Measurements from ENCODE around the gene IL22RA1. TPM values are rescaled to one million over a fixed set of nuclear protein-coding genes. Genes with fewer than 3 reads are reported as not detected.

The IL22RA1 gene
- total RNA-seq, 1 experiment from 2014 or later = 5.0 TPM

DNA sequence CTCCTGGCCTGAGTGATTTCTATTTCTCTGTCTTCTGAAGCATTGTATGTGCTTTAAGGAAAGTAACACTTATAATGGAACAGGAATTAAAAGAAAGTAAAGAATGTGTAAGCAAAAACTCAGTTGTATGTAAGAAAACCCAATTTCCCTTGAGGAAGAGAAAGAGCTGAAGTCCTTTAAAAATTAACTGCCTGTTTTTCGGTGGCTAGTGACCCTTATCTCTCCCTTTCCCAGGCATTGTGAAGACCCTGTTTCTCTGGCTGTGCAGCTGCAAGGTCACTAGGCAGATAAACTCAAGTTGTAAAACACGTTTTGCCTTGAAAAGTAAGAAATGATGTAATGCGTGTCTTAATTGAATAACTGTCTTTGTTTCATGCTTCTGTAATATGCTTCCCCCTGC lies 39.5 kb downstream of the IL22RA1 start:
- no peak for TF ChIP-seq EZH2 (IDR thresholded peaks at IDR 0.05; ENCODE audit: low read depth)
- TF ChIP-seq, protein P1, sequence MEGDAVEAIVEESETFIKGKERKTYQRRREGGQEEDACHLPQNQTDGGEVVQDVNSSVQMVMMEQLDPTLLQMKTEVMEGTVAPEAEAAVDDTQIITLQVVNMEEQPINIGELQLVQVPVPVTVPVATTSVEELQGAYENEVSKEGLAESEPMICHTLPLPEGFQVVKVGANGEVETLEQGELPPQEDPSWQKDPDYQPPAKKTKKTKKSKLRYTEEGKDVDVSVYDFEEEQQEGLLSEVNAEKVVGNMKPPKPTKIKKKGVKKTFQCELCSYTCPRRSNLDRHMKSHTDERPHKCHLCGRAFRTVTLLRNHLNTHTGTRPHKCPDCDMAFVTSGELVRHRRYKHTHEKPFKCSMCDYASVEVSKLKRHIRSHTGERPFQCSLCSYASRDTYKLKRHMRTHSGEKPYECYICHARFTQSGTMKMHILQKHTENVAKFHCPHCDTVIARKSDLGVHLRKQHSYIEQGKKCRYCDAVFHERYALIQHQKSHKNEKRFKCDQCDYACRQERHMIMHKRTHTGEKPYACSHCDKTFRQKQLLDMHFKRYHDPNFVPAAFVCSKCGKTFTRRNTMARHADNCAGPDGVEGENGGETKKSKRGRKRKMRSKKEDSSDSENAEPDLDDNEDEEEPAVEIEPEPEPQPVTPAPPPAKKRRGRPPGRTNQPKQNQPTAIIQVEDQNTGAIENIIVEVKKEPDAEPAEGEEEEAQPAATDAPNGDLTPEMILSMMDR (conservative IDR thresholded peaks at IDR 0.05) = no peak
- no peak overlapping the region for H2AFZ ChIP-seq
- H3K27me3 ChIP-seq (ENCODE audit: insufficient read depth, low read depth) = no peaks in the 10 kb centered on the region
- DNase-seq = no peak
- CTCF ChIA-PET = no interaction called here
- no TSS peak for BruUV-seq (replicated peaks)
- no peak overlapping the region for H3K27ac ChIP-seq
- H4K20me1 ChIP-seq (ENCODE audit: insufficient read depth) = no peaks in the 10 kb centered on the region
- intact Hi-C loops (cut with micrococcal nuclease; ENCODE audit: unreplicated experiment) = no loop called here
- H3K9me2 ChIP-seq (ENCODE audit: insufficient read depth) = no peaks in the 10 kb centered on the region
- no peaks in the 10 kb centered on the region for H3K79me2 ChIP-seq (ENCODE audit: low read depth)
- H3K9me3 ChIP-seq (ENCODE audit: insufficient read depth, low read depth) = no peaks in the 10 kb centered on the region
- H3K4me3 ChIP-seq = no peak overlapping the region
- peaks cover 4% of the 10 kb centered on the region; the same call in 1 of the 2 replicates for H3K4me1 ChIP-seq (replicated peaks; ENCODE audit: insufficient read depth)
- POLR2A ChIA-PET (ENCODE audit: unreplicated experiment) = no interaction called here
- no peak overlapping the region for H3K4me2 ChIP-seq
- no peaks in the 10 kb centered on the region for H3F3A ChIP-seq (ENCODE audit: insufficient read depth, low read depth)
- H3K36me3 ChIP-seq (ENCODE audit: low read depth) = no peaks in the 10 kb centered on the region

DNA sequence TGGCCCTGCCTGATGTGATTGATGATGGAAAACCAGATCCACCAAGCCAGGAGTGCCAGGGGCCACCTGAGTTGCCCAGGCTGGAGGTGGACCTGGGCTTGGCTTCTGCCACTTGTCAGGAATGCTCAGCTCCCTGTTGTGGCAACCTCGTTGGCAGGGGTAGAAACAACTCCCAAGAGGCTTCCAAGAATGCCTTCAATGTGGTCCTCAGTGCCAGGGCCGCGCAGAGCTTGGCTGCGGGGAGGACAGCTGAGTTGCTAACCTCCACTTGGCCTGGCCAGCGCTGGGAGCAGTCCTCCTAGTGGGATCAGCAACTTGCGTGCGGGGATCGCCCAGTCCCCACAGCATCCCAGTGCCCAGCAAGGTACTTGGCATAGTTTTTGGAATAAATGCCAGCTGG lies 40.0 kb downstream of the IL22RA1 start:
- BruUV-seq (replicated peaks) = no TSS peak
- DNase-seq = peak in 1 of 2 experiments; percentile 49
- Histone ChIP-seq H2AFZ (no peak overlapping the region), H3K4me1 (replicated peaks; ENCODE audit: insufficient read depth) (peaks cover under 1% of the 10 kb centered on the region; the same call in 1 of the 2 replicates), H3K9me3 (ENCODE audit: insufficient read depth, low read depth) (no peaks in the 10 kb centered on the region), H4K20me1 (ENCODE audit: insufficient read depth) (no peaks in the 10 kb centered on the region), H3K27me3 (ENCODE audit: insufficient read depth, low read depth) (no peaks in the 10 kb centered on the region), H3K4me2 (no peak overlapping the region), H3K9me2 (ENCODE audit: insufficient read depth) (no peaks in the 10 kb centered on the region), H3F3A (ENCODE audit: insufficient read depth, low read depth) (no peaks in the 10 kb centered on the region), H3K79me2 (ENCODE audit: low read depth) (no peaks in the 10 kb centered on the region), H3K4me3 (no peak overlapping the region), H3K36me3 (ENCODE audit: low read depth) (no peaks in the 10 kb centered on the region), H3K27ac (no peak overlapping the region)
- POLR2A ChIA-PET (ENCODE audit: unreplicated experiment) = no interaction called here
- TF ChIP-seq EZH2 (IDR thresholded peaks at IDR 0.05; ENCODE audit: low read depth) = no peak
- TF ChIP-seq, protein P1 (conservative IDR thresholded peaks at IDR 0.05) = no peak
- intact Hi-C loops (cut with micrococcal nuclease; ENCODE audit: unreplicated experiment) = no loop called here
- CTCF ChIA-PET = no interaction called here

DNA sequence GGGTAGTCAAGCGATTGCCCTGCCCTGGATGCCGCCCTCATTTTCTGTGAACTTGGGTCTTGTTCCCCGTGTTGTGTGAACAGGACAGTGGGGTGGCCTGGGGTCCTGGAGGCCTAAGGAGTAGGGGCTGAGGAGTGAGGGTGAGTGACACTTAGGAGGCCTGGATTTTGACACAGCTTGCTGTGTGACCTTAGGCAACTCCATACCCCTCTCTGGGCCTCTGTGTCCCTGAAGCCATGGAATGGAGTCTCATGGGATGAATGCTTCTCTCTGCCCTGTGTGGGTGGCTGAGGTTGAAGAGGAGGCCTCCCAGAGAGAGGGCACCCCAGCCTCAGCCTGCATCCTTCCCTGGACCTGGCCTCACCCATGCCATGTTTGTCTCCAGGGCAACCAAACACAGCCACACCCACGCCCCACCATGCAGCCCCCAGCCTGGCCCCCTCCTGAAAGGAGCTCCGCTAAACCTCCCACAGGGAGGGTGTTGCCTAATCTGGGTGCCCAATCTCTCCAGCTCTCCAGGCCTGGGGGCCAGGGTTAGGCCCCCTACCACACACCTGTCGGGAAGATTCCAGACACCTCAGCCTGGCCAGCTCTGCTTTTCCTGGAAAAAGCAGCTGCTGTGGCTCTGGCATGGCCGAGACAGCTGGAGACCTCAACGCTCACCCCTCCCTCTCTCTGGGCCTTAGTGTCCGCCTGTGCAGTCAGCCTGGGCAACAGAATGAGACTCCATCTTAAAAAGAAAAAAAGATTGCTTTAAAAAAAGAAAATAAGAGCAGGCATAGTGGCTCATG lies 40.9 kb downstream of the IL22RA1 start:
- peak in 1 of 2 experiments; percentile 32 for DNase-seq
- no peak overlapping the region for H3K4me2 ChIP-seq
- CTCF ChIA-PET = no interaction called here
- no TSS peak for BruUV-seq (replicated peaks)
- no peaks in the 10 kb centered on the region for H3K4me1 ChIP-seq (replicated peaks; ENCODE audit: insufficient read depth)
- H3K27me3 ChIP-seq (ENCODE audit: insufficient read depth, low read depth) = no peaks in the 10 kb centered on the region
- no peaks in the 10 kb centered on the region for H3F3A ChIP-seq (ENCODE audit: insufficient read depth, low read depth)
- intact Hi-C loops (cut with micrococcal nuclease; ENCODE audit: unreplicated experiment) = no loop called here
- H4K20me1 ChIP-seq (ENCODE audit: insufficient read depth) = no peaks in the 10 kb centered on the region
- no peak overlapping the region for H2AFZ ChIP-seq
- H3K27ac ChIP-seq = no peak overlapping the region
- POLR2A ChIA-PET (ENCODE audit: unreplicated experiment) = no interaction called here
- H3K79me2 ChIP-seq (ENCODE audit: low read depth) = no peaks in the 10 kb centered on the region
- H3K9me3 ChIP-seq (ENCODE audit: insufficient read depth, low read depth) = no peaks in the 10 kb centered on the region
- H3K36me3 ChIP-seq (ENCODE audit: low read depth) = no peaks in the 10 kb centered on the region
- TF ChIP-seq EZH2 (IDR thresholded peaks at IDR 0.05; ENCODE audit: low read depth) = no peak
- TF ChIP-seq, protein P1 (conservative IDR thresholded peaks at IDR 0.05) = no peak
- H3K4me3 ChIP-seq = no peak overlapping the region
- H3K9me2 ChIP-seq (ENCODE audit: insufficient read depth) = no peaks in the 10 kb centered on the region
